NCI-H82 treated with DMSO at 0.1 percent for 48 hours (cell line): ENCODE measurements around the gene FGFR4.

ENCODE experiments used
- DNase-seq: peaks from one replicate; lab custom pipeline; 2025; ENCODE audit not compliant: unreplicated experiment; lab: John Stamatoyannopoulos, UW

Gene FGFR4

GRCh38 chr5:177099422-177100093 lies 12.8 kb downstream of the FGFR4 start:
- DNase-seq: no peak

- DNase-seq: no peak
Measured at GRCh38 chr5:177100714-177101121, 14.0 kb downstream of the FGFR4 start.

- no peak for DNase-seq
Measured at GRCh38 chr5:177103523-177104253, 17.0 kb downstream of the FGFR4 start.

- DNase-seq: no peak
Measured at GRCh38 chr5:177105691-177106476, 19.2 kb downstream of the FGFR4 start.

GRCh38 chr5:177107159-177107558 lies 20.4 kb downstream of the FGFR4 start:
- no peak for DNase-seq

GRCh38 chr5:177109810-177110209 lies 23.1 kb downstream of the FGFR4 start:
- DNase-seq: no peak

- DNase-seq: peak; percentile 14
Measured at GRCh38 chr5:177111720-177112394, 25.1 kb downstream of the FGFR4 start.

- DNase-seq: no peak
Measured at GRCh38 chr5:177112589-177113220, 26.0 kb downstream of the FGFR4 start.

GRCh38 chr5:177113566-177114424 lies 27.1 kb downstream of the FGFR4 start:
- DNase-seq: peak; percentile 46

- no peak for DNase-seq
Measured at GRCh38 chr5:177116631-177117373, 30.1 kb downstream of the FGFR4 start.

- DNase-seq: no peak
Measured at GRCh38 chr5:177117441-177118045, 30.8 kb downstream of the FGFR4 start.

- no peak for DNase-seq
Measured at GRCh38 chr5:177122566-177122965, 35.9 kb downstream of the FGFR4 start.

GRCh38 chr5:177123789-177124485 lies 37.2 kb downstream of the FGFR4 start:
- no peak for DNase-seq

- no peak for DNase-seq
Measured at GRCh38 chr5:177124486-177124991, 37.8 kb downstream of the FGFR4 start.

- DNase-seq: no peak
Measured at GRCh38 chr5:177126771-177127170, 40.1 kb downstream of the FGFR4 start.

GRCh38 chr5:177128551-177128981 lies 41.9 kb downstream of the FGFR4 start:
- no peak for DNase-seq

- no peak for DNase-seq
Measured at GRCh38 chr5:177130211-177131018, 43.7 kb downstream of the FGFR4 start.
